ENCODE results near the gene AGPAT1.

- TF ChIP-seq RAD21 (conservative IDR thresholded peaks at IDR 0.05 in 1 of 2, IDR thresholded peaks at IDR 0.05 in 1 of 2) (no peak), CTCF (IDR thresholded peaks at IDR 0.05) (no peak)
These were observed 12.6 kb upstream of the AGPAT1 start for GRCh38 chr6:32188381-32189068.
